WTC11 (cell line): ENCODE data around the gene GJA3. TPM values are rescaled to one million over a fixed set of nuclear protein-coding genes. Genes with fewer than 3 reads are reported as not detected.

Experiments
- ATAC-seq: fragments of 200-7000 bp; cut with Tn5 transposase; 2 replicates; pipeline ENCODE4 v1.10.0; 2021; ENCODE audit warnings: mild to moderate bottlenecking, moderate library complexity
- CTCF ChIA-PET: fragments of 300-600 bp; sonication (Branson Sonifier 250); formaldehyde crosslinking; loops from one replicate; lab custom pipeline; 2021; ENCODE audit warnings: antibody characterized with exemption; lab: Charles Lee
- POLR2A ChIA-PET: fragments of 350-600 bp; sonication (Branson Sonifier 250); formaldehyde crosslinking; loops from one replicate; lab custom pipeline; 2021; ENCODE audit warnings: antibody characterized with exemption; lab: Charles Lee
- DNase-seq: peaks from one replicate; pipeline ENCODE4 v3.0.0; 2021; ENCODE audit warnings: low spot score
- H3K27ac Mint-ChIP-seq: 2 replicates; pipeline ENCODE4 v1.8.0; 2021; ENCODE audit warnings: mixed read lengths
- H3K27me3 Mint-ChIP-seq: 2 replicates; pipeline ENCODE4 v1.8.0; 2021; ENCODE audit warnings: low read depth, mild to moderate bottlenecking, moderate library complexity, mixed read lengths
- H3K36me3 Mint-ChIP-seq: 2 replicates; pipeline ENCODE4 v1.8.0; 2021; ENCODE audit warnings: mixed read lengths
- H3K4me1 Mint-ChIP-seq: 2 replicates; pipeline ENCODE4 v1.8.0; 2022; ENCODE audit warnings: mixed read lengths
- H3K4me3 Mint-ChIP-seq: 2 replicates; pipeline ENCODE4 v1.8.0; 2021; ENCODE audit warnings: mild to moderate bottlenecking, moderate library complexity, mixed read lengths
- H3K9me3 Mint-ChIP-seq: 2 replicates; pipeline ENCODE4 v1.8.0; 2021; ENCODE audit warnings: mixed read lengths
- ATF1 ChIP-seq: sonication (generic); formaldehyde crosslinking; IDR thresholded peaks from 2 replicates; pipeline ENCODE4 v1.8.1; 2023; ENCODE audit warnings: mild to moderate bottlenecking, moderate library complexity, missing genetic modification reagents
- CREB1 ChIP-seq: sonication (generic); formaldehyde crosslinking; IDR thresholded peaks from 2 replicates; pipeline ENCODE4 v1.8.0; 2023; ENCODE audit warnings: mild to moderate bottlenecking, missing genetic modification reagents
- ESRRA ChIP-seq: sonication (generic); formaldehyde crosslinking; IDR thresholded peaks from 2 replicates; pipeline ENCODE4 v1.8.1; 2022; ENCODE audit warnings: mild to moderate bottlenecking, missing genetic modification reagents, borderline replicate concordance
- ETV6 ChIP-seq: sonication (generic); formaldehyde crosslinking; IDR thresholded peaks from 2 replicates; pipeline ENCODE4 v1.8.1; 2022; ENCODE audit warnings: mild to moderate bottlenecking, missing genetic modification reagents
- HMGA2 ChIP-seq: fragments of 250-450 bp; sonication (Bioruptor Pico); IDR thresholded peaks from 2 replicates; pipeline ENCODE4 v1.4.0; 2021; ENCODE audit warnings: mild to moderate bottlenecking, moderate library complexity
- IRF2 ChIP-seq: sonication (generic); formaldehyde crosslinking; IDR thresholded peaks from 2 replicates; pipeline ENCODE4 v1.8.0; 2022; ENCODE audit warnings: low read depth, missing genetic modification reagents, borderline replicate concordance
- MYBL2 ChIP-seq: sonication (generic); formaldehyde crosslinking; IDR thresholded peaks from 2 replicates; pipeline ENCODE4 v1.8.1; 2023; ENCODE audit warnings: mild to moderate bottlenecking, moderate library complexity, missing genetic modification reagents
- NFYB ChIP-seq: sonication (generic); formaldehyde crosslinking; conservative IDR thresholded peaks from 2 replicates; pipeline ENCODE4 v1.8.0; 2022; ENCODE audit warnings: low read depth, missing genetic modification reagents
- OVOL2 ChIP-seq: fragments of 250-450 bp; sonication (Bioruptor Pico); IDR thresholded peaks from 2 replicates; pipeline ENCODE4 v1.9.0; 2021; ENCODE audit warnings: mild to moderate bottlenecking, borderline replicate concordance
- SMAD3 ChIP-seq: sonication (generic); formaldehyde crosslinking; IDR thresholded peaks from 2 replicates; pipeline ENCODE4 v1.8.0; 2022; ENCODE audit warnings: missing genetic modification reagents, mild to moderate bottlenecking, borderline replicate concordance
- SOX15 ChIP-seq: fragments of 250-450 bp; sonication (Bioruptor Pico); IDR thresholded peaks from 2 replicates; pipeline ENCODE4 v1.9.0; 2021; ENCODE audit warnings: mild to moderate bottlenecking
- TCF7 ChIP-seq: sonication (generic); formaldehyde crosslinking; IDR thresholded peaks from 2 replicates; pipeline ENCODE4 v1.8.0; 2022; ENCODE audit warnings: mild to moderate bottlenecking, low read depth, missing genetic modification reagents, moderate library complexity
- ZNF219 ChIP-seq: sonication (generic); formaldehyde crosslinking; IDR thresholded peaks from 2 replicates; pipeline ENCODE4 v1.8.0; 2023; ENCODE audit warnings: missing genetic modification reagents, mild to moderate bottlenecking, borderline replicate concordance
- ZNF263 ChIP-seq: sonication (generic); formaldehyde crosslinking; IDR thresholded peaks from 2 replicates; pipeline ENCODE4 v1.8.1; 2022; ENCODE audit warnings: low read depth, mild to moderate bottlenecking, moderate library complexity, missing genetic modification reagents
- total RNA-seq: library from RNA; stranded (reverse); gene quantifications from 3 replicates; pipeline ENCODE4 v1.2.3, GENCODE V29; 2021
- TF ChIP-seq, protein P1 (sequence below): sonication (generic); formaldehyde crosslinking; IDR thresholded peaks from 2 replicates; pipeline ENCODE4 v1.8.1; 2022; ENCODE audit warnings: low read depth, mild to moderate bottlenecking, moderate library complexity, missing genetic modification reagents, borderline replicate concordance
- TF ChIP-seq, protein P2 (sequence below): fragments of 250-450 bp; sonication (Bioruptor Pico); IDR thresholded peaks from 2 replicates; pipeline ENCODE4 v1.9.0; 2021; ENCODE audit warnings: mild to moderate bottlenecking, borderline replicate concordance
- TF ChIP-seq, protein P3 (sequence below): fragments of 200-600 bp; IDR thresholded peaks from 2 replicates; pipeline ENCODE4 v1.8.0; 2022; ENCODE audit warnings: antibody characterized with exemption
- TF ChIP-seq, protein P4 (sequence below): sonication (generic); formaldehyde crosslinking; IDR thresholded peaks from 2 replicates; pipeline ENCODE4 v1.8.1; 2023; ENCODE audit warnings: mild to moderate bottlenecking, missing genetic modification reagents, moderate library complexity
- TF ChIP-seq, protein P5 (sequence below): sonication (generic); formaldehyde crosslinking; IDR thresholded peaks from 2 replicates; pipeline ENCODE4 v1.8.1; 2023; ENCODE audit warnings: mild to moderate bottlenecking, moderate library complexity, missing genetic modification reagents
- TF ChIP-seq, protein P6 (sequence below): sonication (generic); formaldehyde crosslinking; IDR thresholded peaks from 2 replicates; pipeline ENCODE4 v1.8.1; 2022; ENCODE audit warnings: low read depth, missing genetic modification reagents, borderline replicate concordance

GJA3 gene
- total RNA-seq, 1 experiment from 2014 or later = 0.48 TPM

DNA sequence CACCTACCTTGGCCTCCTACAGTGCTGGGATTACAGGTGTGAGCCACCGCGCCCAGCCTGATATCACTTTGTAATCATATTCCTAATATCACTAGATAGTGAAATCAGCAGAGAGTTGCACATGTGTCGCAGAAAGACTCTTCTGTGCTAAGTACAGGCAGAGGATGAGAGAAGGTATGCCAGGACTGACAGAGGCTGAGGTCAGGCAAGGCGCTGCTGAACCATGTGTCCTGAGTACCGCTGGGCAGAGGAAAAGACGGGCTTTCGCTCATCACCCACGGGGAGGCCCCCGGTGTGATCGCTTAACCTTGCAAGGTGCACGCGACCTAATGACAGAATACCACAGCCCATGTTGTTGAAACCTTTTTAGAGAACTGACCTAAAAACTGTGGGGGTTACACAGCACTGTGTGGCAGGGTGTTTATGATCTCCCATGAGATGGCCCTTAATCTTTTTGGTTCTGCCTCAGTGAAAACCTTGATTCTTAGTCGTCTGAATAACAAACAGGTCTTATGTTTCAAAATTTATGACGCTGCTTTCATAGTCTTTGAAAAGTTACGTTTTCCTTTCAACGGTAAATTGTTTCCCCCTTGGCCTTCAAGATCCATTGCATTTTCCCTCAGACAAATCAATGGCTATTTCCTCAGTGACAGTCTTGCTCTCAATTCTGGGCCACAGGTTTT is 12.2 kb downstream of the GJA3 start:
- Mint-ChIP-seq H3K4me3 (no peak overlapping the region), H3K9me3 (no peaks in the 10 kb centered on the region), H3K27ac (no peak overlapping the region), H3K27me3 (peaks cover 4% of the 10 kb centered on the region; the same call in 1 of the 2 replicates), H3K4me1 (peaks cover 13% of the 10 kb centered on the region), H3K36me3 (no peaks in the 10 kb centered on the region)
- ChIA-PET POLR2A (no interaction called here), CTCF (interaction anchor here (0.6 kb wide), 1 partner anchor 970 kb away, joined by 3 read pairs; no protein-coding TSS in a partner anchor)
- DNase-seq (no peak), ATAC-seq (no peak)
- TF ChIP-seq ZNF219 (CRISPR knock-in tag) (no peak), NFYB (no peak), ETV6 (CRISPR knock-in tag) (no peak), SOX15 (CRISPR knock-in tag) (no peak), MYBL2 (no peak), OVOL2 (CRISPR knock-in tag) (no peak), TCF7 (CRISPR knock-in tag) (no peak), ATF1 (CRISPR knock-in tag) (no peak), SMAD3 (CRISPR knock-in tag) (no peak), CREB1 (CRISPR knock-in tag) (no peak), IRF2 (no peak), ZNF263 (no peak), ESRRA (CRISPR knock-in tag) (no peak), HMGA2 (no peak)
- TF ChIP-seq, protein P1, sequence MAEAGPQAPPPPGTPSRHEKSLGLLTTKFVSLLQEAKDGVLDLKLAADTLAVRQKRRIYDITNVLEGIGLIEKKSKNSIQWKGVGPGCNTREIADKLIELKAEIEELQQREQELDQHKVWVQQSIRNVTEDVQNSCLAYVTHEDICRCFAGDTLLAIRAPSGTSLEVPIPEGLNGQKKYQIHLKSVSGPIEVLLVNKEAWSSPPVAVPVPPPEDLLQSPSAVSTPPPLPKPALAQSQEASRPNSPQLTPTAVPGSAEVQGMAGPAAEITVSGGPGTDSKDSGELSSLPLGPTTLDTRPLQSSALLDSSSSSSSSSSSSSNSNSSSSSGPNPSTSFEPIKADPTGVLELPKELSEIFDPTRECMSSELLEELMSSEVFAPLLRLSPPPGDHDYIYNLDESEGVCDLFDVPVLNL (CRISPR knock-in tag) = no peak
- TF ChIP-seq, protein P2, sequence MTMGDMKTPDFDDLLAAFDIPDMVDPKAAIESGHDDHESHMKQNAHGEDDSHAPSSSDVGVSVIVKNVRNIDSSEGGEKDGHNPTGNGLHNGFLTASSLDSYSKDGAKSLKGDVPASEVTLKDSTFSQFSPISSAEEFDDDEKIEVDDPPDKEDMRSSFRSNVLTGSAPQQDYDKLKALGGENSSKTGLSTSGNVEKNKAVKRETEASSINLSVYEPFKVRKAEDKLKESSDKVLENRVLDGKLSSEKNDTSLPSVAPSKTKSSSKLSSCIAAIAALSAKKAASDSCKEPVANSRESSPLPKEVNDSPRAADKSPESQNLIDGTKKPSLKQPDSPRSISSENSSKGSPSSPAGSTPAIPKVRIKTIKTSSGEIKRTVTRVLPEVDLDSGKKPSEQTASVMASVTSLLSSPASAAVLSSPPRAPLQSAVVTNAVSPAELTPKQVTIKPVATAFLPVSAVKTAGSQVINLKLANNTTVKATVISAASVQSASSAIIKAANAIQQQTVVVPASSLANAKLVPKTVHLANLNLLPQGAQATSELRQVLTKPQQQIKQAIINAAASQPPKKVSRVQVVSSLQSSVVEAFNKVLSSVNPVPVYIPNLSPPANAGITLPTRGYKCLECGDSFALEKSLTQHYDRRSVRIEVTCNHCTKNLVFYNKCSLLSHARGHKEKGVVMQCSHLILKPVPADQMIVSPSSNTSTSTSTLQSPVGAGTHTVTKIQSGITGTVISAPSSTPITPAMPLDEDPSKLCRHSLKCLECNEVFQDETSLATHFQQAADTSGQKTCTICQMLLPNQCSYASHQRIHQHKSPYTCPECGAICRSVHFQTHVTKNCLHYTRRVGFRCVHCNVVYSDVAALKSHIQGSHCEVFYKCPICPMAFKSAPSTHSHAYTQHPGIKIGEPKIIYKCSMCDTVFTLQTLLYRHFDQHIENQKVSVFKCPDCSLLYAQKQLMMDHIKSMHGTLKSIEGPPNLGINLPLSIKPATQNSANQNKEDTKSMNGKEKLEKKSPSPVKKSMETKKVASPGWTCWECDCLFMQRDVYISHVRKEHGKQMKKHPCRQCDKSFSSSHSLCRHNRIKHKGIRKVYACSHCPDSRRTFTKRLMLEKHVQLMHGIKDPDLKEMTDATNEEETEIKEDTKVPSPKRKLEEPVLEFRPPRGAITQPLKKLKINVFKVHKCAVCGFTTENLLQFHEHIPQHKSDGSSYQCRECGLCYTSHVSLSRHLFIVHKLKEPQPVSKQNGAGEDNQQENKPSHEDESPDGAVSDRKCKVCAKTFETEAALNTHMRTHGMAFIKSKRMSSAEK (CRISPR knock-in tag) = no peak
- TF ChIP-seq, protein P3, sequence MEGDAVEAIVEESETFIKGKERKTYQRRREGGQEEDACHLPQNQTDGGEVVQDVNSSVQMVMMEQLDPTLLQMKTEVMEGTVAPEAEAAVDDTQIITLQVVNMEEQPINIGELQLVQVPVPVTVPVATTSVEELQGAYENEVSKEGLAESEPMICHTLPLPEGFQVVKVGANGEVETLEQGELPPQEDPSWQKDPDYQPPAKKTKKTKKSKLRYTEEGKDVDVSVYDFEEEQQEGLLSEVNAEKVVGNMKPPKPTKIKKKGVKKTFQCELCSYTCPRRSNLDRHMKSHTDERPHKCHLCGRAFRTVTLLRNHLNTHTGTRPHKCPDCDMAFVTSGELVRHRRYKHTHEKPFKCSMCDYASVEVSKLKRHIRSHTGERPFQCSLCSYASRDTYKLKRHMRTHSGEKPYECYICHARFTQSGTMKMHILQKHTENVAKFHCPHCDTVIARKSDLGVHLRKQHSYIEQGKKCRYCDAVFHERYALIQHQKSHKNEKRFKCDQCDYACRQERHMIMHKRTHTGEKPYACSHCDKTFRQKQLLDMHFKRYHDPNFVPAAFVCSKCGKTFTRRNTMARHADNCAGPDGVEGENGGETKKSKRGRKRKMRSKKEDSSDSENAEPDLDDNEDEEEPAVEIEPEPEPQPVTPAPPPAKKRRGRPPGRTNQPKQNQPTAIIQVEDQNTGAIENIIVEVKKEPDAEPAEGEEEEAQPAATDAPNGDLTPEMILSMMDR = no peak
- TF ChIP-seq, protein P4, sequence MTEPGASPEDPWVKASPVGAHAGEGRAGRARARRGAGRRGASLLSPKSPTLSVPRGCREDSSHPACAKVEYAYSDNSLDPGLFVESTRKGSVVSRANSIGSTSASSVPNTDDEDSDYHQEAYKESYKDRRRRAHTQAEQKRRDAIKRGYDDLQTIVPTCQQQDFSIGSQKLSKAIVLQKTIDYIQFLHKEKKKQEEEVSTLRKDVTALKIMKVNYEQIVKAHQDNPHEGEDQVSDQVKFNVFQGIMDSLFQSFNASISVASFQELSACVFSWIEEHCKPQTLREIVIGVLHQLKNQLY (CRISPR knock-in tag) = no peak
- TF ChIP-seq, protein P5, sequence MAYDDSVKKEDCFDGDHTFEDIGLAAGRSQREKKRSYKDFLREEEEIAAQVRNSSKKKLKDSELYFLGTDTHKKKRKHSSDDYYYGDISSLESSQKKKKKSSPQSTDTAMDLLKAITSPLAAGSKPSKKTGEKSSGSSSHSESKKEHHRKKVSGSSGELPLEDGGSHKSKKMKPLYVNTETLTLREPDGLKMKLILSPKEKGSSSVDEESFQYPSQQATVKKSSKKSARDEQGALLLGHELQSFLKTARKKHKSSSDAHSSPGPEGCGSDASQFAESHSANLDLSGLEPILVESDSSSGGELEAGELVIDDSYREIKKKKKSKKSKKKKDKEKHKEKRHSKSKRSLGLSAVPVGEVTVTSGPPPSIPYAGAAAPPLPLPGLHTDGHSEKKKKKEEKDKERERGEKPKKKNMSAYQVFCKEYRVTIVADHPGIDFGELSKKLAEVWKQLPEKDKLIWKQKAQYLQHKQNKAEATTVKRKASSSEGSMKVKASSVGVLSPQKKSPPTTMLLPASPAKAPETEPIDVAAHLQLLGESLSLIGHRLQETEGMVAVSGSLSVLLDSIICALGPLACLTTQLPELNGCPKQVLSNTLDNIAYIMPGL (CRISPR knock-in tag) = no peak
- TF ChIP-seq, protein P6, sequence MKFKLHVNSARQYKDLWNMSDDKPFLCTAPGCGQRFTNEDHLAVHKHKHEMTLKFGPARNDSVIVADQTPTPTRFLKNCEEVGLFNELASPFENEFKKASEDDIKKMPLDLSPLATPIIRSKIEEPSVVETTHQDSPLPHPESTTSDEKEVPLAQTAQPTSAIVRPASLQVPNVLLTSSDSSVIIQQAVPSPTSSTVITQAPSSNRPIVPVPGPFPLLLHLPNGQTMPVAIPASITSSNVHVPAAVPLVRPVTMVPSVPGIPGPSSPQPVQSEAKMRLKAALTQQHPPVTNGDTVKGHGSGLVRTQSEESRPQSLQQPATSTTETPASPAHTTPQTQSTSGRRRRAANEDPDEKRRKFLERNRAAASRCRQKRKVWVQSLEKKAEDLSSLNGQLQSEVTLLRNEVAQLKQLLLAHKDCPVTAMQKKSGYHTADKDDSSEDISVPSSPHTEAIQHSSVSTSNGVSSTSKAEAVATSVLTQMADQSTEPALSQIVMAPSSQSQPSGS (CRISPR knock-in tag) = no peak
